DLD1 (cell line): Measurements from ENCODE around the gene CRISPLD2.
"Not testable (repeated sequence)": the region's sequence is repeated elsewhere in the genome, so short reads cannot be mapped to it uniquely, and the experiment has no call there.

Source experiments
- in situ Hi-C: cut with HindIII; loops from 2 replicates; pipeline ENCODE4 v1.10.0; 2017; ENCODE audit warnings: low sequenced_read_pairs

Gene CRISPLD2

DNA sequence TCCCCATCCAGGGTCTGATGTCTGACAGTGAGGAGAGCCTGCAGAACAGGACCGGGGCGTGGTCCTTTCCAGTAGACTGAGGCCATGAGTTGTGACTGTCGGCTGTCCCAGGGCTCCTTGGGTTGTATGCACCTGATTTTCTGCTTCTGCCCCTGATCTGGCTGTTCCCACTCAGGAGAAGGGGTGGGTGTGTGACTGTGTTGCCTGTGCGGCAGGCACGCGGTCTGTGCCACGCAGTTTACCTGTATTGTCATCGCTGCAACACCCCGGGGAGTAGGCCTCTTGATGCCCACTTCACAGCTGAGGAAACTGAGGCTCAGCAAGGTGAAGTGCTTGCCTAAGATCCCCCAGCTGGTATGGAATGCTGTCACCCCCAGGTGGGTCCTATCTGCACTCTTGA, 1.4 kb downstream of the CRISPLD2 start:
- in situ Hi-C loops: no loop called here

DNA sequence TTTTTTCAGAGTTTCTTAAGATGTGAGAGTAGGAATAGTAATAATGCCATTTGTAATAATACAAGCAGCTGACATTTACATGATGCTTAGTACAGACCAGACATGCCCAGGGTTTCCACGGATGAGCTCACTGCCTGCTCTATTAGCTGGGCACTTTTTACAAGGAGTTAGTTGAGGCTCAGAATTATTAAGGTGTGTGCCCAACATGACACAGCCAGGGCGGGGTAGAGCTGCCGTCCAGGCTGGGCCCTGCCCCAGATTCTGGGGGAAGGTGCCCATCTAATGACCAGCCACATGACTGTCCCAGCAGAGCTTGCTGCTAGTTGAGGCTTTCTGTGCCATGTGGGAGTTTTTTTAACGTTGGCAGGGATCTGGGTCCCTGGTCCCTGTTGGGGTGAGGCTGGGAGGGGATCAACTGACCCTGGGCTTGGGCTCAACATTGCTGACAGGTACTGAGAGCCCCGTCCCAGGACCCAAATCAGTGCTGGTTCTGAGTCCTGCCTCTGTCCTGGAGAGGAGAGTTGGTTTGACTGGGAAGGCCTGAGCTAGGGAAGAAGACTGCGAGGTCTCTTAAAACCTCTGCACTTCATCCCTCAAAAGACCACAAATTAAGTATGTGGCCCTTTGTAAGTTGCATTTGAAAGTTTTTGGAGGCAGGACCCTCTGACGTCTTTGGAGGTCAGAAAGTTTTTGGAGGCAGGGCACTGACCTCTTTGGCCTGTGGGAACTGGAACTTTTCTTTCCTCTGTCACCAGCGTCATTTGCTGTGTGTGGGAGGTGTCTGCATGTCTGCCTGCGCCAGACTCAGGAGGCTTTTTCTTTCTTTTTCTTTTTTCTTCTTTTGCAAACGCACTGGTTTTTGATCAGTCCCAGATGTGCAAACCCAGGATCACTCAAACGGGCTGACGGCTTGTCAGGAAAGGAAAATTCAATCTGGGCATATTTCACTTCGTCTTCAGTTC, 2.2 kb downstream of the CRISPLD2 start:
- in situ Hi-C loops: no loop called here

DNA sequence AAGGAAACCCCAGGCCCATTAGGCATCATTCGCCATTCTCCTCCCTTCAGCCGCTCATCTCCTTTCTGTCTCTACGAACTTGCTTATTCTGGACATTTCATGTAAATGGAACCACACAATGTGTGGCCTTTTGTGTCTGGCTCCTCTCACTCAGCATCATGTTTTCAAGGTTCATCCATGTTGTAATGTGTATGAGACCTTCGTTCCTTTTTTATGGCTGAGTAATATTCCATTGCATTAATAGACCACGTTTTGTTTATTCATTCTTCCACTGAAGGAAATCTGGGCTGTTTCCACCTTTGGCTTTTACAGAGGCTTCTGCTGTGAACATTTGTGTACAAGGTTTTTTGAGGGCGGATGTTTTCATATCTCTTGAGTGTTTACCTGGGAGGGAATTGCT, 3.2 kb downstream of the CRISPLD2 start:
- in situ Hi-C loops: no loop called here

DNA sequence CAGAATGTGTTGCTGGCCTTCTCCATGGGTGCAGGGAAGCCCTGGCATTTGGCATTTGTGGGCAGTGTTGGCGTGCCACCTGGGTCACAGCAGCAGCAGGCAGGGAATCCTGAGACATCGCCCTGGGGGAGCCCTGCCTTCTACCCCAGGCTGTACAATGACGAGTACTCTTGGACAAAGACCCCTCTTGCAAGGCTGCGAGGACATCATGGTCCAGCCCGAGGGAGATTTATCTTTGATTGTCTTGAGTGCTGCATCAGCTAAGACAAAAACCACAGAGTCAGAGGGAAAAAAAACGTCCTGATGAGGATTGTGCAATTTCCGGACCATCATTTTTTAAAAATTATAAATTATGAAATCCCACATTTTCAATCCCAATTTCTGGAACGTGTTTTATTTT, 3.7 kb downstream of the CRISPLD2 start:
- in situ Hi-C loops: no loop called here

DNA sequence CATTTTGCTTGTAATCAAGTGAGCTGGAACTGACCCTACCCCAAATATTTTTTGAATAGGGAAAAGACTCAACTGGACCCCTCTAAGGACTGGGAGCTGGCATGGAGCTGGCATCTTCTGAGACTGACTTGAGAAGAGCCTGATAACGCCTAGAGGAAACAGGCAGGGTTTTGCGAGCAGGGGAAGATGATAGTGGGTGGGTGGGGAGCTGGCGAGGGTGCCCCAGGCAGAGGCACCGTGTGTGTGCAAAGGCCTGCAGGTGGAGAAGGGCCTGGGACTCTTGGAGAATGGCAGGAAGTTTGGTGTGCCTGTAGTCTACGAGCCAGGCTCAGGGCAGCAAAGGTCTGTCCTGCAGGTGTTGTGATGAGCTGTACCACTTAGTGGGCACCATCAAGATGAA, 4.1 kb downstream of the CRISPLD2 start:
- in situ Hi-C loops: no loop called here

DNA sequence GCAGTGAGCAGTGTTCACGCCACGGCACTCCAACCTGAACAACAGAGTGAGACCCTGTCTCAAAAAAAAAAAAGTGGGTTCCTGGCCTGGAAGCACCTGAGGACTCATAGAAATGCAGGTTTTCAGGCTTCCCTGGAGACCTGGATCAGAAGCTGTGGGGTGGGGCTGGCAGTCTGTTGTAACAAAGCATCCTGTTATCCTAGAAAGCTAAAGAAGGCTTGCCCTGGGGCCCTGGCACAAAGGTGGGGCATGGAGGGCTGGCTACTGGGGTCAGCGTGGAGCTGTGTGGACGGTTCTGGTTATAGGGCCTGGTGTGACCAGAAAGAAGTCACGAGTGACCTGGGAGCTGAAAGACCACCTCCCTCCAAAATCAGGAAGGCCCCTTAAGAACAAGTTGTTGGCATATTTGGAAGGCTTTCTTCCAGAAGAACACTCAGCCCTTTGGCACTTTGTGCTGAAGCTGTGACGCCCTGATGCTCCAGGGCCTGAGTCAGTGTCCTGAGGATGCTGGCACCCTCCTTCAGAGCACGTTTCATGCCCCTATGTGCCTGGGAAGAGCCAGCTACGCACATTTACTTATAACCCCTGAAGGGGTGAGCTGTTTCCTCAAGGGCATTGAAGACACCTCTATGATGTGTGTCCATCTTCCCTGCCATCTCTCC, 6.2 kb downstream of the CRISPLD2 start:
- in situ Hi-C loops: no loop called here

DNA sequence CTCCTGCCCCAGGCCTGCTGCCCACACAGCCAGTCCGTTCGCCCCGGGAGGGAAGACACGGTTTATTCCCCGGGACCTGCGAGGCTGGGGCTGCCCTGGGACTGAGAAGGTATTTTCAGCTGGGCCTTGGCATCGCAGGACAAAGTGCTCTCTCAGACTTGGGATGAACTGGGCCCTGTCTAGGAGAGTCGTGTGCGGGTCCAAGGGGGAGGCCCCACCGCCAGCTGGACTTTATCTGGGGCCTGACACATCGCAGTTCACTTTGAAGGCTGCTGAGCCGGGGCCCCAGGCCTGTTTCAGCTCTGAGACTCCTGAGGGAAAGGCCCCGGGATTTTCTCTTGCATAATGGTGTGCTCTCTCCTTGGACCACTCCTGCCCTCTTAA, 6.8 kb downstream of the CRISPLD2 start:
- in situ Hi-C loops: no loop called here

DNA sequence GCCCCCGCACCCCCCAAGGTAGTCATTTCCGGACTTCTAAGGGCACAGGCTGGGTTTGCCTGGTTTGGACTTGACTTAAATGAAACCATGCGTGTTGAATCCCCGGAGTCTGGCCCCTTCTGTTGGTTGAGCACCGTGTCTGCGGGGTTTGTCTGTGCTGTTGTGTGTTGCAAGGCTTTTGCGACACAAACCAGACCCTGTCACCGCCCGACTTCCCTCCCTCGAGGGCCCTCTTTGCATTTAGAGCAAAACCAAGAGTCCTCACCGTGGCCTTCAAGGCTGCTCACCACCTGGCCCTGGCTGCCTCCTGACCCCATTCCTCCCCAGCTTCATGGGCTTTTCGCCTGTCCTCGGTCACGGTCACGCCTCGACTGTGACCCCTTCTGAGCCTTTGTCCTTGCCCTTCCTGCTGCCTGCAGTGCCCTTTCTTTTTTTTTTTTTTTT, 7.4 kb downstream of the CRISPLD2 start:
- in situ Hi-C loops: no loop called here

DNA sequence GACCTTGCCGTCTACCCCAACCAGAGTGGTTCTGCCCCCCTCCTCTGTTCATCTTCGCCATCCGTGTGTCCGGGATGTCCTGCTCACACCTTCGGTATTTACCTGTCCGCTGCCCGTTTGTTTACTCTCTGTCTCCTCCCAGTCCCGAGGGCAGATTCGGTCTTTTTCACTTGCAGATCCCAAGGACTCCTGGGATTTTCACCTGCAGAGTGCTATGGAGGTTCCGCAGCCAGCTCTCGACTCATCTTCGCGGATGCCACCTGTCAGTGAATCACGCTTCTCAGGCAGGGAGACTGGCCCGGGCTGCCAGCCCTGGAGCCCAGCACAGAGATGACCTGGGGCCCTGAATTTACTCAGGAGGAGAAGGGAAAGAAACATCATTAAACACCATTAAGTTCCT, 8.1 kb downstream of the CRISPLD2 start:
- in situ Hi-C loops: no loop called here

DNA sequence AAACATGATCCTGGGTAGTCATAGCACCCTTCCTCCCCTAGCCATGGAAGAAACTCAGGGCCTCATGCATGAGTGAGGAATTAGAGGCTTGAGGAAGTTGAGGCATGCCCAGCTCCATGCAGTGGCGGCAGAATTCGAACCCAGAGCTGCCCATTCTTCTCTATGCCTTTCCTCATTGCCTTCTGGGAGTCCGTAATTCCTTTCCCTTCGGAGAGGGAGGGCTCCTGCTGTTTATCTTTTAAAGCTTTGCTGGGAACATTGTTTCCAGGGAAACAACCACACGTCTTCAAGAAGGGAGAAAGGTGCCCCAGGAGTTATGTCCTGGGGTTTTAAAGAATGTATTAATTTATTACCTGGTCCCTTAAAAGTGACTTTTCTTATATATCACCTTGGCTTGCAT, 8.5 kb downstream of the CRISPLD2 start:
- in situ Hi-C loops: no loop called here

DNA sequence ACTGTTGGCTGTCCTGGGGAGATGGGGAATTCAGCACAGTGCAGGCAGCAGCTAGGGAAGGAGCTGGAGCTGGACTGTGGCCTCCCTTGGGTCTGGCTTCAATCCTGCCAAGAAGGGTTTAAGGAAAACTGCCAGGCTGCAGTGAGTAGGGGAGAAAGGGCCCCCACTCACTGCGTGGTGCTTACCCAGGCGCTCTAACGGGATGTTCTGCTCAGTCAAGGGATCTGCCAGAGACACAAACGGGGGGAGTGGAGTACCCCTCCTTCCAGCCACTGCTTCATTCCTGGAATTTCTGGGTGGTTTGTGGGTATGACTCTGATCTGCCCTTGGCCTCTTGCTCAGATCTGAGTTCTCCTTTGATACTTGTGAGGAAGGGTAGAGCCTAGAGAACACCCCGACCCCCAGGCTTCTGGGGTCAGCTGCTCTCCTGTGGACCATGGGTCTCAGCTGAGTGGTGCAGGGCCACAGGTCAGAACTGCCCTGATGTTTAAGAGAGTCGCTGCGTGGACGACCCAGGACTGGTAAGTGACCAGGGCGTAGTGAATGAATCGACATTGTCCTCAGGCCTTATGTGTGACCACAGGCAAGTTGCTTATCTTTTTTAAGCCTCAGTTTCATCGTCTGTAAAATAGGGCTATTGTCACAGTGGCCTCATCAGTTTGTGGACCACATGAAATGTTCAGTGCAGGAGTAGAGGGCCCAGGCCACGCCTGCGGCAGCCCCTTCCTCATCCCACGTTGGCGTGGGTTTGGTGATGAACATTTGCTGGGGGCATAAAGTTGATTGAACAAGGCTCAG, 9.6 kb downstream of the CRISPLD2 start:
- in situ Hi-C loops: no loop called here

DNA sequence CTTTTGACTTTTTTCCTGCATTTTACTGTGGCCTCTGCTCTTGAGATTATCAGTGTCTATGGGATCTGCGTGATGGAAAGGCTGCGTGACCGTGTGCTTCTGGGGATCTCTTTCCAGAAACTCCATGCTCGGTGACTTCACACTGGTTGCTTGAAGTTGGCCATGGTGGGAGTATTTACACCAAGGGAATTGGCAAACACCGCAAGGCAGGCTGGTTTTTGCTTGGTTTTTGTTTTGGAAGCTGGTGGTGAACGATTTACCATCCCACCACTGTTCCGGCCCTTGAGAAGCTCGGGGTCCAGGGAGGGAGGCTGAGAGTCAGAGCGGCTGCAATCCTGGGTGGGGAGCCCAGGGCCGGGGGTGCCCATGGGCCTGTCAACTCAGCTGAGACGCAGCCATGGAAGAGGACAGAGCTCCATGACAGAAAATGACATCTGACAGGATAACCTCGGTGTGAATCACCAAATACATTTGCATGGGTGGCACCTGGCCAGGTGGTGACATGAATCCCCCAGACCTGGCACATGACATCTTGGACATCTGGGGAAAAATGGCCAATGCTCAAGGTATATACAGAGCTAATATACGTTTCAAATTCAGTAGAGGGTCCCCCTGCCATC, 11.1 kb downstream of the CRISPLD2 start:
- in situ Hi-C loops: no loop called here

DNA sequence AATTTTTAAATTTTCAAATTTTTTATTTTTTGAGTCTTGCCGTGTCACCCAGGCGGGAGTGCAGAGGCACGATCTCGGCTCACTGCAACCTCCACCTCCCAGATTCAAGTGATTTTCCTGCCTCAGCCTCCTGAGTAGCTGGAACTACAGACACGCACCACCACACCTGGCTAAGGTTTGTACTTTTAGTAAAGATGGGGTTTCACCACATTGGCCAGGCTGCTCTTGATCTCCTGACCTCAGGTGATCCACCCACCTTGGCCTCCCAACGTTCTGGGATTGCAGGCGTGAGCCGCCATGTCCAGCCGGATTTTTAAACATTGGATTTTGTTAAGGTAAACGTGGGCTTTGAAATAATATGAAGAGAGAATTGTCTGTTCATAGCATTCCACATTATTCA, 11.9 kb downstream of the CRISPLD2 start:
- in situ Hi-C loops: not testable (repeated sequence)

DNA sequence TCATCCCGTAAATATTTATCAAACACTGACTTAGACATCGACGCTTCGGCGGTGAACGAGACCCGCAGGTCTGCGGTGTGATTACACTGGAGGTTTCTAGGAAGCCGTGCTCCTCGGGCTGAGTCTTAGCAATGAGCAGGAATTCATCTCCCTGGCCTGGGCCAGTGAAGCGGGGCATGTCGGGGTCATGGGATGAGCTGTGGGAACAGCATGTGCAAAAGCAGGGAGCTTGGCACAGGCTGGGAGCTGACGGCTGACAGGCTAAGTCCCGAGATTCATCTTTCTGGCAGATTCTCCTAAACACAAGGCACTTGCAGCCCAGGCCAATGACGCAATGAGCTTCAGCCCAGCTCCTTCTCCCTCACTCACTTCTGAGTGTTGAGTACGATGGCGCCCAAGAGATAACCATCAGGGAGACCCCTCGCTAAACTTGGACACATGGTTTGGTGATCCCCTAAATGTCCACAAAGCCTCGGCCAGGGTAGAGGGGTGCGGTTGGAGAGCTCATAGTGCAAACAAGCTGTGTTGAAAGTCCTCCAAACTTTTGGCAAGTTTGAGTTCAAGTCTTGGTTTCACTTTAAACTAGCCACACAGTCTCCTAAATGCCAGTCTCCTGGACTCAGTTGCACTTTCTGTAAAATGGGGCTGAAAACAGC, 12.8 kb downstream of the CRISPLD2 start:
- in situ Hi-C loops: no loop called here

DNA sequence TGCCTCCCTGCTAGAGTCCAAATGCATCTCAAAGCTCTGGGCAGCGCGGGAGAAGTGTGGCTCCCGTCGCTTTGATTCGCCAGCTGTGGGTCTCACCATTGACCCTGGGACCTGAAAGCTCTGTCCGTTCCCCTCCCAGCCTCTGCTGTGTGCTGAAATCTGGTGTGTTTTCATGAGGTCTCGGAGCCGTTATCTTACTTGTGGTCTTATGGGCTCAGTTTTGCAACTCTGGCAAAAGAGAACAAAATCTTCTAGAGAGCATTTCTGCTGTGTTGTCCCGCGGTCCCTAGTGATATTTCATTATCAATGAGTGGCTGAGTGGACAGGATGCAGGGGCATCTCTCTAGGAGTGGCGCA, 13.3 kb downstream of the CRISPLD2 start:
- in situ Hi-C loops: no loop called here

DNA sequence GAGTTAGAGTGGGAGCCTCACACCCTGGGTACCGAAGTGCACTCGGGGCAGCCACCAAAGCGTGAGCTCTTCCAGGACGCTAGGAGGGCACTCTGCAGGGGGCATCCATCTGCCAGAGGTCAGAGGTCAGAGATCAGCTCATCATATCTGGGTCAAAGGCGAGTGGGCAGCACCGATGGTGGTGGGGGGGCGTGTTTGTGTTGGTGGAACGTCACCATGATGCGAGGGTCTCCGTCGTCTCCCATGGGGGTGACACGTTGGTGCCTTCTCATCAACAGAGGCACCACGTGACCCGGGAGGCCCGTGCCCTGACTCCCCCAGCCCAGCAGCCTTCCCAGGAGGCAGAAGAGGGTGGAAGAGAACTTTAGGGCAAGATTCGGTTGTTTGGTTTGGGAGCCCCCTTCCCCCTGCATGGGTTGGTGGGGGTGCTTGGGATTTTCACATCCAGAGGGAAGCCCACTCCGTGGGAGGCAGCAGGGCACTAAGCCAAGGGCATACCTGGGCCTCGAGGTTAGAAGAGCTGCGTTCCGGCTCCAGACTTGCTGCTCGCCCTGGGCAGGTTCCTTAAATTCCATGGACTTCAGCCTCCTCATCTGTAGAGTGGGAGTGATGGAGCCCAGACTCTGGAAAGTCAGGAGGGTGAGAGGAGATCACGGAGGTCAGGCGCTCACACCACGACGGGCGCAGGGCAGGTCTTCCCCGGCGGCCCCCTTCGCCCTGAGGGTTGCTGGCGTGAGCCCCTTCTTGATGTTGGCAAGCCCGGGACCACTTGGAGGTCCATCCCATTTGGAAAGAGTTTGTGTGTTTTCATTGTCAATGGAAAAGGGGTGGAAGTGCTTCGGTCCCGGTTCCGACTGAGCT, 14.0 kb downstream of the CRISPLD2 start:
- in situ Hi-C loops: no loop called here

DNA sequence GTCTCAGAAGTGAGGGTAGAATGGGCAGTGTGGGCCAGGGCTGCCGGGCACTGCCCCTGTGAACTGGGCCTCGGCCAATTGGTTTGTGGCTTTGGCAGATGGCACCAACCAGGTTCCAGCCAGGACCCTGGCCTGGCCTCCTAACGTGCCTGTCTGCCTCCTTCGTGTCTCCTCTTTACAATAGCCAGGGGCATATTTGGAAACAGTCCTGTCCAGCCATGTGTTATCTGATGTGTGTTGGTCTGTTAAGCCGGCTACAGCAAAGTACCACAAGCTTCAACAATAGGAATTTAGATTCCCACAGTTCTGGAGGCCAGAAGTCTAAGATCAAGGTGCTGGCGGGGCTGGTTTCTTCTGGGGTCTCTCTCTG, 14.6 kb downstream of the CRISPLD2 start:
- in situ Hi-C loops: no loop called here

DNA sequence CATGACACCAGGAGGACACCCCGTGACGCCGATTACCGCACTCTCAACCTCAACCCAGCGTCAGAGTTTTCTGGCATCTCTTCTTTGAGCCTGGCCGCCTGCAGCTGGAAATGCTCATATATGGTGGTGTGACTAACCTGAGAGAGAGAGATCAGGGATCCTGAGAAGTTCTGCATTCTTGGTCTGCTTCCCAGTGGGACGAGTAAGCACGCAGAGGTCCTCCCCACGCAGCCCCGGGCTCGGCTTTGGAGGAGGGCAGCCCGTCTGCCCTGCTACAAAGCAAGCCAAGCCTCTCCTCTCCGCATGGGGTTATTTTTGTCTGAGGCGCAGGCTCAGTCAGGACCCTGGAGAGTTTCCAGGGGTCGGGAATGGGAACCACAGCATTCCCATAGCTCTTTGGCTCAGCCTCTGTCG, 16.5 kb downstream of the CRISPLD2 start:
- in situ Hi-C loops: no loop called here

DNA sequence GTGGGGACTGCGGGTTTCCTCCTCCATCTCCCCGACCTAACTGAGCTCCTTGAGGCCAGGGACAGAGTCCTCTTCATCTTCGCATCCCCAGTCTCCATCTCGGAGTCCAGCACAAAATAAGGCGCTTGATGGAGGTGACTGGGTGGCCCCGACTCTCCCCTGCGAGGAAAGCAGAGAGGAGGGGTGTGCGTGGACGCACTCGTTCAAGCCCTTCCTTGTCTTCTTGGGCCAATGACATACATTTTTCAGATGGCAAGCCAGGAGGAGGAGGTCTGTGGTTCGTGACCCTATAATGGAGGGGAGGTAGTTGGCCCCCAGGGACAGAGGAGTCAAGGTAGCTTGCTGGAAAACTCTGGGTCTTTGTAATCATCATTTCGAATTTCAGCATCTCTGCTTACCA, 17.2 kb downstream of the CRISPLD2 start:
- in situ Hi-C loops: no loop called here
